Measurements from ENCODE around the gene TIAM2.
"Not testable (repeated sequence)": the region's sequence is repeated elsewhere in the genome, so short reads cannot be mapped to it uniquely, and the experiment has no call there.

The TIAM2 gene

GRCh38 chr6:155173488-155173887 lies 178.4 kb downstream of the TIAM2 start:
- no peak for DNase-seq

GRCh38 chr6:155174576-155175211 lies 179.6 kb downstream of the TIAM2 start:
- DNase-seq, result peak; percentile 64

GRCh38 chr6:155177363-155177961 lies 182.3 kb downstream of the TIAM2 start:
- DNase-seq, result no peak

GRCh38 chr6:155181498-155181897 lies 186.4 kb downstream of the TIAM2 start:
- DNase-seq, result no peak

- DNase-seq, result no peak
These were observed 187.0 kb downstream of the TIAM2 start for GRCh38 chr6:155182103-155182502.

- DNase-seq, result no peak
These were observed 188.0 kb downstream of the TIAM2 start for GRCh38 chr6:155183095-155183494.

- DNase-seq, result not testable (repeated sequence)
These were observed 189.9 kb downstream of the TIAM2 start for GRCh38 chr6:155185041-155185440.

GRCh38 chr6:155185544-155185943 lies 190.4 kb downstream of the TIAM2 start:
- DNase-seq, result peak; percentile 61

- peak; percentile 68 for DNase-seq
These were observed 191.0 kb downstream of the TIAM2 start for GRCh38 chr6:155186052-155186658.

GRCh38 chr6:155187106-155187505 lies 192.0 kb downstream of the TIAM2 start:
- DNase-seq, result no peak

GRCh38 chr6:155187994-155188706 lies 193.0 kb downstream of the TIAM2 start:
- no peak for DNase-seq

- no peak for DNase-seq
These were observed 193.8 kb downstream of the TIAM2 start for GRCh38 chr6:155188707-155189496.

GRCh38 chr6:155190677-155191076 lies 195.6 kb downstream of the TIAM2 start:
- no peak for DNase-seq

- DNase-seq, result no peak
These were observed 198.4 kb downstream of the TIAM2 start for GRCh38 chr6:155193526-155193925.

- DNase-seq, result no peak
These were observed 199.3 kb downstream of the TIAM2 start for GRCh38 chr6:155194399-155194798.

- no peak for DNase-seq
These were observed 200.8 kb downstream of the TIAM2 start for GRCh38 chr6:155195903-155196302.

- DNase-seq, result no peak
These were observed 201.8 kb downstream of the TIAM2 start for GRCh38 chr6:155196911-155197310.

GRCh38 chr6:155197932-155198331 lies 202.8 kb downstream of the TIAM2 start:
- no peak for DNase-seq

GRCh38 chr6:155200012-155200411 lies 204.9 kb downstream of the TIAM2 start:
- DNase-seq, result no peak

GRCh38 chr6:155201461-155202226 lies 206.5 kb downstream of the TIAM2 start:
- DNase-seq, result no peak

GRCh38 chr6:155207223-155207622 lies 212.1 kb downstream of the TIAM2 start:
- no peak for DNase-seq

GRCh38 chr6:155212106-155212505 lies 217.0 kb downstream of the TIAM2 start:
- no peak for DNase-seq
